ENCODE results near the gene LNPK. TPM values are rescaled to one million over a fixed set of nuclear protein-coding genes. Genes with fewer than 3 reads are reported as not detected.

The LNPK gene
- polyA plus RNA-seq, 1 donor from 2014 or later = 46.7 TPM

GRCh38 chr2:176001281-176001915 lies 669 bp downstream of the LNPK start:
- Histone ChIP-seq H3K27ac (ENCODE audit: low read length) (peak overlapping the region; percentile 75), H3K36me3 (ENCODE audit: insufficient read depth, low read length) (no peaks in the 10 kb centered on the region), H3K9me3 (ENCODE audit: low read length) (no peaks in the 10 kb centered on the region), H3K4me2 (ENCODE audit: low read length) (peak overlapping the region; percentile 96), H3K27me3 (ENCODE audit: insufficient read depth, low read depth, low read length) (no peaks in the 10 kb centered on the region), H3K9me2 (ENCODE audit: insufficient read depth, low read length) (no peaks in the 10 kb centered on the region), H3K4me3 (ENCODE audit: low read length) (peak overlapping the region; percentile 86), H2AFZ (ENCODE audit: low read depth, low read length) (peak overlapping the region; percentile 81), H4K20me1 (ENCODE audit: insufficient read depth) (no peaks in the 10 kb centered on the region), H3K9ac (ENCODE audit: low read length) (peak overlapping the region; percentile 68), H3F3A (ENCODE audit: insufficient read depth, low read length, poor library complexity, severe bottlenecking) (peaks cover 4% of the 10 kb centered on the region), H3K79me2 (replicated peaks; ENCODE audit: insufficient read depth, low read length) (peaks cover 38% of the 10 kb centered on the region)
- TF ChIP-seq POLR2AphosphoS5 (IDR thresholded peaks at IDR 0.05) (peak; percentile 8), EZH2 (IDR thresholded peaks at IDR 0.05; ENCODE audit: borderline replicate concordance, insufficient read depth, low read length, poor library complexity, severe bottlenecking) (no peak), MXI1 (conservative IDR thresholded peaks at IDR 0.05; ENCODE audit: poor library complexity, severe bottlenecking) (peak; percentile 66)

DNA sequence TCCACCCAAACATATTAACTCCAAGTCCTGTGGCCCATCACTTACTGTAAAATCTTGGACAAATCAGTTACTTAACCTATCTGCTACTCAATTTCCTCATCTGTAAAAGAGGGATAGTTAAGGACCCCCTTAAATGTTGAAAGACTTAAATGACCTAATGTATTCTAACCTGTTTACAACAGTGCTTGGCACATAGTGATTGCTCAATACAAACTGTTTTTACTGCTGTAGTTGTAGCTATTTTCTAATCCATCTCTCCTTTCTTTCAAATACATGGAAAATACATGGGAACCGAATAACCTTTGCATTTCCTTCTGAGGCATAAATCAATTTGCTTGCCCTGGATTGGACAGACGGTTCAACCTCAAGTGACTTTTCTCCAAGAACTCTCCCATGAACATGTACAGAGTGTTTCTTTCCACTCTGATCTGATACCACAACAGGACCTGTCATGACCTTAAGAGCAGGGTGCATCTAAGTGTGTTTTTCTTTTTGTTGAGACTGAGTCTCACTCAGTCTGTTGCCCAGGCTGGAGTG lies 2.7 kb downstream of the LNPK start:
- H3K79me2 ChIP-seq (replicated peaks; ENCODE audit: insufficient read depth, low read length) = peaks cover 49% of the 10 kb centered on the region

More for the DNA sequence above, 2.7 kb downstream of the LNPK start:
- Histone ChIP-seq H3K9ac (ENCODE audit: low read length) (no peak overlapping the region), H3K9me2 (ENCODE audit: insufficient read depth, low read length) (no peaks in the 10 kb centered on the region), H3K9me3 (ENCODE audit: low read length) (no peaks in the 10 kb centered on the region), H2AFZ (ENCODE audit: low read depth, low read length) (no peak overlapping the region), H3F3A (ENCODE audit: insufficient read depth, low read length, poor library complexity, severe bottlenecking) (peaks cover 4% of the 10 kb centered on the region), H3K36me3 (ENCODE audit: insufficient read depth, low read length) (no peaks in the 10 kb centered on the region), H3K4me2 (ENCODE audit: low read length) (no peak overlapping the region), H4K20me1 (ENCODE audit: insufficient read depth) (no peaks in the 10 kb centered on the region), H3K4me3 (ENCODE audit: low read length) (peak overlapping the region; percentile 86), H3K27me3 (ENCODE audit: insufficient read depth, low read depth, low read length) (no peaks in the 10 kb centered on the region), H3K27ac (ENCODE audit: low read length) (no peak overlapping the region)
- TF ChIP-seq REST (IDR thresholded peaks at IDR 0.05; ENCODE audit: borderline replicate concordance) (no peak), POLR2AphosphoS5 (IDR thresholded peaks at IDR 0.05) (no peak), EP300 (conservative IDR thresholded peaks at IDR 0.05; ENCODE audit: poor library complexity, severe bottlenecking) (no peak), EZH2 (IDR thresholded peaks at IDR 0.05; ENCODE audit: borderline replicate concordance, insufficient read depth, low read length, poor library complexity, severe bottlenecking) (no peak), TAF1 (IDR thresholded peaks at IDR 0.05; ENCODE audit: low read depth) (no peak), SMC3 (conservative IDR thresholded peaks at IDR 0.05; ENCODE audit: poor library complexity) (no peak), CTCF (IDR thresholded peaks at IDR 0.05; ENCODE audit: poor library complexity, severe bottlenecking) (no peak), RAD21 (conservative IDR thresholded peaks at IDR 0.05) (no peak), MXI1 (conservative IDR thresholded peaks at IDR 0.05; ENCODE audit: poor library complexity, severe bottlenecking) (no peak)
